Measurements from ENCODE around the gene SERPINB8.

SERPINB8 gene

GRCh38 chr18:64019922-64020756 is 50.3 kb downstream of the SERPINB8 start:
- no peak for DNase-seq

- DNase-seq = no peak
These were observed 56.5 kb downstream of the SERPINB8 start for GRCh38 chr18:64026350-64026749.

GRCh38 chr18:64027931-64028695 is 58.2 kb downstream of the SERPINB8 start:
- DNase-seq = no peak

- DNase-seq = no peak
These were observed 59.2 kb downstream of the SERPINB8 start for GRCh38 chr18:64029096-64029495.

- DNase-seq = no peak
These were observed 61.5 kb downstream of the SERPINB8 start for GRCh38 chr18:64031411-64031810.

GRCh38 chr18:64032312-64032711 is 62.4 kb downstream of the SERPINB8 start:
- no peak for DNase-seq

GRCh38 chr18:64037812-64038414 is 68.0 kb downstream of the SERPINB8 start:
- no peak for DNase-seq
